ENCODE measurements around the gene MALAT1.

Gene MALAT1

DNA sequence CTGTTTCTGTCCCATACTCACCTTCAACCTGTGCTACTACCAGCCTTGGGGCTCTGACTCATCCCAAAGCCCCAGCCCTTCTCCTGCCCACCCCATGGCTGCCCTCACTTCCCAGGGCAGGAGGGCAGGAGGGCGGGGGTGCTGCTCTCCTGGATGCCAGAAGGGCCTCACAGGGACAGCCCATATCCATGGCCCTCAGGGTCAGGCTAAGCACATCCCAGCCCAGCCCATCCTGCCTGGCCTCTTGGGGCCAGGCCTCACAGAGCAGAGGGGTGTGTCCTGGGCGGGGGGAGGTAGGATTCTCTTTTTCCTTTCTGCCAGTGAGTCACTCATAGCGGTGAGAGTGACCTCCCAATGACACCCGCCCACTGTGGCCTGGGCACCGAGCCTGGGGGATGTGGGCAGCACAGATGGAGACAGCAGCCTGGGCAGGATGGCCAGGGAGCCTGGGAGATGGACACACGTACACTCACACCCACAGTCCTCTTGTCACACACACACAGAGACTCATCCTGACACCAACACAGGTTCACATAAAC is 56.9 kb downstream of the MALAT1 start:
- H3K27ac ChIP-seq (ENCODE audit: low read depth, low read length) = peak overlapping the region; percentile 50; the same call in 1 of the 2 replicates
- peak overlapping the region; percentile 80 for H3K4me3 ChIP-seq (ENCODE audit: low read depth, low read length)
- no peaks in the 10 kb centered on the region for H3K36me3 ChIP-seq (ENCODE audit: insufficient read depth, low read length)
- peaks cover 53% of the 10 kb centered on the region for H3K4me1 ChIP-seq (ENCODE audit: control insufficient read depth, insufficient read depth, low read length, unreplicated experiment)
- no peaks in the 10 kb centered on the region for H3K27me3 ChIP-seq (ENCODE audit: insufficient read depth, low read length)
- H2AFZ ChIP-seq (ENCODE audit: low read length, unreplicated experiment) = no peak overlapping the region
- H3K79me2 ChIP-seq (ENCODE audit: control insufficient read depth, insufficient read depth, low read length, unreplicated experiment) = peaks cover 15% of the 10 kb centered on the region
